DMS153 treated with DMSO at 0.1 percent for 48 hours (cell line): ENCODE results near the gene GPHN.

Experiments
- DNase-seq: peaks from one replicate; lab custom pipeline; 2025; ENCODE audit not compliant: unreplicated experiment; lab: John Stamatoyannopoulos, UW

GPHN gene

GRCh38 chr14:66507722-66508546 is at the start of gene GPHN:
Gene GPHN, plus strand, starts transcription at chr14:66508147.
- peak; percentile 95 for DNase-seq

- no peak for DNase-seq
Observed at GRCh38 chr14:66459603-66460002, 48.3 kb upstream of the GPHN start.

- DNase-seq, result no peak
Observed at GRCh38 chr14:66464261-66464660, 43.7 kb upstream of the GPHN start.

GRCh38 chr14:66468778-66469367 is 39.1 kb upstream of the GPHN start:
- DNase-seq, result no peak

GRCh38 chr14:66471584-66471983 is 36.4 kb upstream of the GPHN start:
- DNase-seq, result no peak

GRCh38 chr14:66472251-66472650 is 35.7 kb upstream of the GPHN start:
- no peak for DNase-seq

GRCh38 chr14:66473223-66473622 is 34.7 kb upstream of the GPHN start:
- no peak for DNase-seq

- no peak for DNase-seq
Observed at GRCh38 chr14:66476964-66477363, 31.0 kb upstream of the GPHN start.

- DNase-seq, result no peak
Observed at GRCh38 chr14:66477567-66477966, 30.4 kb upstream of the GPHN start.

- DNase-seq, result no peak
Observed at GRCh38 chr14:66482873-66483272, 25.1 kb upstream of the GPHN start.

- DNase-seq, result no peak
Observed at GRCh38 chr14:66483322-66483721, 24.6 kb upstream of the GPHN start.

GRCh38 chr14:66485029-66485428 is 22.9 kb upstream of the GPHN start:
- DNase-seq, result no peak

GRCh38 chr14:66485910-66486421 is 22.0 kb upstream of the GPHN start, which contains the start of gene CCDC196:
Gene CCDC196, plus strand, starts transcription at chr14:66486371. Its CDS starts 132 bp downstream, at chr14:66486503.
- no peak for DNase-seq

- no peak for DNase-seq
Observed at GRCh38 chr14:66487164-66487563, 20.8 kb upstream of the GPHN start.

- DNase-seq, result no peak
Observed at GRCh38 chr14:66490143-66491111, 17.5 kb upstream of the GPHN start.

- DNase-seq, result no peak
Observed at GRCh38 chr14:66493750-66494149, 14.2 kb upstream of the GPHN start.

- peak; percentile 59 for DNase-seq
Observed at GRCh38 chr14:66495218-66496098, 12.5 kb upstream of the GPHN start.

- DNase-seq, result no peak
Observed at GRCh38 chr14:66496188-66496807, 11.6 kb upstream of the GPHN start.

- DNase-seq, result no peak
Observed at GRCh38 chr14:66496911-66497310, 11.0 kb upstream of the GPHN start.

- DNase-seq, result no peak
Observed at GRCh38 chr14:66498311-66498710, 9.6 kb upstream of the GPHN start.
